Pancreas (tissue), 10 donors: ENCODE measurements around the gene METTL27. TPM values are rescaled to one million over a fixed set of nuclear protein-coding genes. Genes with fewer than 3 reads are reported as not detected.
A peak's percentile ranks its signal among the peaks of the same experiment; 100 is the strongest.
"Not testable (repeated sequence)": the region's sequence is repeated elsewhere in the genome, so short reads cannot be mapped to it uniquely, and the experiment has no call there.

Experiments
- ATAC-seq, 4 donors: fragments of 200-7000 bp; cut with Tn5 transposase; one replicate each; pipeline versions ENCODE4 v1.8.0 to v1.9.1; 2020; ENCODE audit warnings: mild to moderate bottlenecking in 4 of 4, moderate library complexity in 4 of 4
- DNase-seq, 6 donors: peaks; one replicate each; pipeline ENCODE4 v3.0.0-alpha.2; 2020
- FAIRE-seq: peaks from 2 replicates; lab custom pipeline; 2012; peaks lifted over from hg19 to GRCh38; lab: Jason Lieb, UNC
- H3K27ac ChIP-seq, 4 donors: fragments of 200-600 bp; sonication (generic); 1 replicate in 3 of 4; 2 replicates in 1 of 4; pipeline versions ENCODE4 v1.5.0 to v1.8.0; 2020
- H3K27me3 ChIP-seq, 4 donors: fragments of 200-600 bp; one replicate each; pipeline ENCODE4 v1.8.0; 2021
- H3K36me3 ChIP-seq, 3 donors: fragments of 200-600 bp; sonication (generic) in 1 of 3; one replicate each; pipeline versions ENCODE4 v1.5.0 to v1.8.0; 2020 to 2021
- H3K4me1 ChIP-seq, 3 donors: fragments of 200-600 bp; one replicate each; pipeline ENCODE4 v1.8.0; 2021
- H3K4me3 ChIP-seq, 4 donors: fragments of 200-600 bp; sonication (generic) in 2 of 4; one replicate each; pipeline versions ENCODE4 v1.5.0 to v1.8.0; 2020 to 2021
- H3K9me3 ChIP-seq, 4 donors: fragments of 200-600 bp; one replicate each; pipeline ENCODE4 v1.8.0; 2021
- CTCF ChIP-seq, 4 donors: fragments of 200-600 bp; sonication (generic) in 3 of 4; IDR thresholded peaks; one replicate each; pipeline versions ENCODE4 v1.5.0 to v1.8.0; 2021; ENCODE audit warnings: antibody characterized with exemption in 4 of 4
- WGBS, 2 donors: extraction: QIAGEN DNeasy Blood & Tissue Kit; methylation state at CpG; one replicate each; pipeline ENCODE4 v1.1.7; 2013; 5-methylcytosine and 5-hydroxymethylcytosine counted together
- intact Hi-C, 3 donors: fragments of 100-400 bp; cut with DNase I; formaldehyde crosslinking; loops; one replicate each; pipeline versions ENCODE4 v1.11.1 to v1.14.2; 2022
- polyA plus RNA-seq, 2 donors: library from polyadenylated mRNA; stranded (reverse); fragments of 200-250 nt; gene quantifications; one replicate each; pipeline ENCODE4 v1.2.3, GENCODE V29; 2013
- total RNA-seq, 6 donors: library from RNA; stranded (reverse); fragmentation: NEBNext Ultra II Directional in 4 of 6; extraction: Animal tissue kit (Norgen Biotek cat#: 25700) in 4 of 6; gene quantifications; one replicate each; pipeline versions ENCODE4 v1.2.1 to v1.2.4, GENCODE V29; 2021 to 2023
- donor health status: healthy with polysubstance abuse.
- donor health status: DM: no; HTN: no; CAD: no; lungs with moderate emphysema.
- donor health status: DM: no; HTN: no; CAD: no.
- donor health status: control.
- donor health status: control.
- donor health status: Bipolar disorder and iron deficiency.
- donor health status: DM: yes; HTN: yes; CAD: no.
- donor health status: DM: no; HTN: no; CAD: no.
- donor health status: DM: no; HTN: no; CAD: no.
- donor health status: DM: yes; HTN: yes; CAD: no.

METTL27 gene
- total and polyA plus RNA-seq, 8 donors, result 3.0 to 11.2 (median 5.5) TPM

DNA sequence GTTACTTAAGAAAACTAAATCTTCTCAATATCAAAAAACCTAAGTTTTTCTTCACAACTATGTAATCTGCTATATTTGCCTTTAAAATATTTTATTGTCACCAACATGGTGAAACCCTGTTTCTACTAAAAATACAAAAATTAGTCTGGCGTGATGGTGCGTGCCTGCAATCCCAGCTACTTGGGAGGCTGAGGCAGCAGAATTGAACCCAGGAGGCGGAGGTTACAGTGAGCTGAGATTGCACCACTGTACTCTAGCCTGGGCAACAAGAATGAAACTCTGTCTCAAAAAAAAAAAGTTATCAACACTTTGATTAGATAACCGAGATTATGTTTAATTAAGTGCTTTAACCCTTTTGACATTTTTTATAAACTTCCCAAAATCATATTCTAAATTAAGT is 39.9 kb downstream of the METTL27 start:
- Histone ChIP-seq H3K9me3 (no peaks in the 10 kb centered on the region), H3K4me3 (no peak overlapping the region), H3K27me3 (no peaks in the 10 kb centered on the region), H3K4me1 (no peaks in the 10 kb centered on the region), H3K36me3 (no peaks in the 10 kb centered on the region), H3K27ac (no peak overlapping the region)
- ATAC-seq (no peak), DNase-seq (no peak), FAIRE-seq (no peak)
- intact Hi-C loops, result no loop called here
- WGBS, 2 donors, result 43 to 50% methylated on average over 4 of the region's 4 CpGs
- TF ChIP-seq CTCF (IDR thresholded peaks at IDR 0.05), result no peak

GRCh38 chr7:73801577-73801976 is 40.7 kb downstream of the METTL27 start:
- intact Hi-C loops, result no loop called here
- Histone ChIP-seq H3K4me3 (no peak overlapping the region), H3K27me3 (no peaks in the 10 kb centered on the region), H3K27ac (no peak overlapping the region), H3K4me1 (no peaks in the 10 kb centered on the region), H3K36me3 (no peaks in the 10 kb centered on the region), H3K9me3 (no peaks in the 10 kb centered on the region)
- 71 to 80% methylated on average over 1 of the region's 1 CpG for WGBS, 2 donors
- TF ChIP-seq CTCF (IDR thresholded peaks at IDR 0.05), result no peak
- no peak for DNase-seq
- peak; percentile 90 for FAIRE-seq
- no peak for ATAC-seq

DNA sequence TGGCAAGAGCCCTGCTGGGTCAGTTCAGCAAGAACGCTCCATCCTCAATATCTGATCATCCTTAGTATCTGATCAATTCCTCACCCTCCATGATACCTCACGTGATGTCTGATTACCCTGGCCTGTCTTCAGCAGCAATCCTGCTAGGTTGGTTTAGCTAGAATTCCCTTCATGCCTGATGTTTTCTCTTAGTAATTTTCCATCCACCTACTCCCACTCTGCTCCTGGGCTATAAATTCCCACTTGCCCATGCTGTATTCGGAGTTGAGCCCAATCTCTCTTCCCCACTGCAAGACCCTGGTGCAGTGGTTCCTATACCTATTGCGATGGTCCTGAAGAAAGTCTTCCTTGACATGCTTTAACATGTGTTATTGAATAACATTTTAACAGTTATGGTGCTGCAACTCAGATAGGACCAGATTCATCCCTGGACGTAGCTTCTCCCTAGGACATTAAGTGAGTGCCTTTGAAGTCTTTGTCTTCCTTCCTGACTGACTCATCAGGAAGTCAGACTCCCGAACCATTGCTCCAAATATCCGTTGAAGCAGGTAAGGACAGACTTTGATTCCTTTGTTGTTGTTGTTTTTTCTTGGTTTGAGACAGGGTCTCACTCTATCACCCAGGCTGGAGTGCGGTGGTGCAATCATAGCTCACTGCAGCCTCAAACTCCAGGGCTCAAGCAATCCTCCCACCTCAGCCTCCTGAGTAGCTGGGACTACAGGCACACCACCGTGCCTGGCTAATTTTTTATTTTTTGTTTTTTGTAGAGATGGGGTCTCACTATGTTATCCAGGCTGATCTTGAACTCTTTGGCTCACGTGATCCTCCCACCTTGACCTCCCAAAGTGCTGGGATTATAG is 42.8 kb downstream of the METTL27 start:
- no peak for FAIRE-seq

DNA sequence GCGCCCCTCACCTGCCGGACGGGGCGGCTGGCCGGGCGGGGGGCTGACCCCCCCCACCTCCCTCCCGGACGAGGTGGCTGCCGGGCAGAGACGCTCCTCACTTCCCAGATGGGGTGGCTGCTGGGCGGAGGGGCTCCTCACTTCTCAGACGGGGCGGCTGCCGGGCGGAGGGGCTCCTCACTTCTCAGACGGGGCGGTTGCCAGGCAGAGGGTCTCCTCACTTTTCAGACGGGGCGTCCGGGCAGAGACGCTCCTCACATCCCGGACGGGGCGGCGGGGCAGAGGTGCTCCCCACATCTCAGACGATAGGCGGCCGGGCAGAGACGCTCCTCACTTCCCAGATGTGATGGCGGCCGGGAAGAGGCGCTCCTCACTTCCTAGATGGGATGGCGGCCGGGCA is 45.1 kb downstream of the METTL27 start:
- DNase-seq, result peak in 1 of 6 donors; percentile 19
- intact Hi-C loops, H3K27ac ChIP-seq, FAIRE-seq, H3K9me3 ChIP-seq, H3K4me3 ChIP-seq, ATAC-seq, H3K36me3 ChIP-seq, H3K27me3 ChIP-seq: not testable (repeated sequence)
- H3K4me1 ChIP-seq, result peaks cover 0 to 15% (median 8%) of the 10 kb centered on the region in 3 donors
- 97 to 98% methylated on average over 23 to 29 of the region's 34 CpGs for whole genome bisulfite sequencing, 2 donors

More for the DNA sequence above, 42.8 kb downstream of the METTL27 start:
- H3K27ac ChIP-seq, result no peak overlapping the region
- no peaks in the 10 kb centered on the region for H3K27me3 ChIP-seq
- no peaks in the 10 kb centered on the region for H3K9me3 ChIP-seq
- WGBS, 2 donors, result 80 to 83% methylated on average over 10 of the region's 10 CpGs
- no peak for TF ChIP-seq CTCF (IDR thresholded peaks at IDR 0.05)
- intact Hi-C loops, result no loop called here
- H3K4me1 ChIP-seq, result no peaks in the 10 kb centered on the region
- no peaks in the 10 kb centered on the region for H3K36me3 ChIP-seq
- ATAC-seq, result no peak
- no peak overlapping the region for H3K4me3 ChIP-seq
- DNase-seq, result no peak

DNA sequence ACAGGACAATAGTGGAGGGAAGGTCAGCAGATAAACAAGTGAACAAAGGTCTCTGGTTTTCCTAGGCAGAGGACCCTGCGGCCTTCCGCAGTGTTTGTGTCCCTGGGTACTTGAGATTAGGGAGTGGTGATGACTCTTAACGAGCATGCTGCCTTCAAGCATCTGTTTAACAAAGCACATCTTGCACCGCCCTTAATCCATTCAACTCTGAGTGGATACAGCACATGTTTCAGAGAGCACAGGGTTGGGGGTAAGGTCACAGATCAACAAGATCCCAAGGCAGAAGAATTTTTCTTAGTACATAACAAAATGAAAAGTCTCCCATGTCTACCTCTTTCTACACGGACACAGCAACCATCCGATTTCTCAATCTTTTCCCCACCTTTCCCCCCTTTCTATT is 45.7 kb downstream of the METTL27 start:
- 73 to 100% methylated on average over 1 to 4 of the region's 6 CpGs for WGBS, 2 donors
- FAIRE-seq, result not testable (repeated sequence)

GRCh38 chr7:73795188-73795587 is 47.1 kb downstream of the METTL27 start:
- intact Hi-C loops, H3K9me3 ChIP-seq, DNase-seq, H3K27ac ChIP-seq, H3K27me3 ChIP-seq, H3K36me3 ChIP-seq, FAIRE-seq, ATAC-seq, H3K4me3 ChIP-seq: not testable (repeated sequence)
- peaks cover 0 to 15% (median 8%) of the 10 kb centered on the region in 3 donors for H3K4me1 ChIP-seq

More for the DNA sequence above, 45.7 kb downstream of the METTL27 start:
- H3K9me3 ChIP-seq, H3K36me3 ChIP-seq, H3K27ac ChIP-seq, H3K27me3 ChIP-seq, ATAC-seq, H3K4me3 ChIP-seq, intact Hi-C loops, DNase-seq: not testable (repeated sequence)
- peaks cover 0 to 15% (median 8%) of the 10 kb centered on the region in 3 donors for H3K4me1 ChIP-seq

GRCh38 chr7:73791170-73791690 is 51.1 kb downstream of the METTL27 start:
- H3K27ac ChIP-seq, H3K4me3 ChIP-seq, ATAC-seq, H3K27me3 ChIP-seq, H3K9me3 ChIP-seq, H3K36me3 ChIP-seq, DNase-seq, FAIRE-seq, intact Hi-C loops: not testable (repeated sequence)
- 95 to 99% methylated on average over 7 of the region's 7 CpGs for WGBS, 2 donors
- H3K4me1 ChIP-seq, result peaks cover 0 to 15% (median 8%) of the 10 kb centered on the region in 3 donors
